Liver (tissue), 9 donors: ENCODE measurements around the gene PHF24. TPM values are rescaled to one million over a fixed set of nuclear protein-coding genes. Genes with fewer than 3 reads are reported as not detected.

Source experiments
- DNase-seq: peaks from one replicate; pipeline ENCODE4 v3.0.0-alpha.2; 2017; ENCODE audit warnings: low spot score
- H3K27ac ChIP-seq, 2 donors: one replicate each; pipeline ENCODE4 v1.7.0; 2013; ENCODE audit warnings: inconsistent platforms in 2 of 2, low read length in 2 of 2, control low read depth in 1 of 2, low read depth in 1 of 2, mild to moderate bottlenecking in 1 of 2
- H3K27me3 ChIP-seq, 4 donors: one replicate each; pipeline versions ENCODE4 v1.6.1 to v1.7.0; 2013; ENCODE audit warnings: low read length in 3 of 4, inconsistent platforms in 1 of 4, mild to moderate bottlenecking in 1 of 4, moderate library complexity in 1 of 4; ENCODE audit not compliant: control insufficient read depth in 4 of 4, insufficient read depth in 4 of 4
- H3K36me3 ChIP-seq, 4 donors: one replicate each; pipeline versions ENCODE4 v1.6.1 to v1.7.0; 2013; ENCODE audit warnings: low read length in 3 of 4, mild to moderate bottlenecking in 3 of 4, low read depth in 1 of 4, moderate library complexity in 1 of 4; ENCODE audit not compliant: control insufficient read depth in 4 of 4, insufficient read depth in 3 of 4
- H3K4me1 ChIP-seq, 4 donors: one replicate each; pipeline versions ENCODE4 v1.6.1 to v1.7.0; 2013; ENCODE audit warnings: low read length in 3 of 4, mild to moderate bottlenecking in 3 of 4, moderate library complexity in 1 of 4; ENCODE audit not compliant: control insufficient read depth in 4 of 4, insufficient read depth in 4 of 4
- H3K4me3 ChIP-seq, 3 donors: one replicate each; pipeline versions ENCODE4 v1.6.1 to v1.7.0; 2013; ENCODE audit warnings: low read length in 3 of 3, control low read depth in 1 of 3, low read depth in 1 of 3, mild to moderate bottlenecking in 1 of 3
- H3K9ac ChIP-seq, 2 donors: one replicate each; pipeline ENCODE4 v1.7.0; 2013; ENCODE audit warnings: low read length in 2 of 2, mild to moderate bottlenecking in 2 of 2, moderate library complexity in 2 of 2, control low read depth in 1 of 2, low read depth in 1 of 2
- H3K9me3 ChIP-seq, 4 donors: one replicate each; pipeline versions ENCODE4 v1.6.1 to v1.7.0; 2013; ENCODE audit warnings: low read length in 3 of 4; ENCODE audit not compliant: control insufficient read depth in 4 of 4
- CTCF ChIP-seq: fragments of 150-350 bp; IDR thresholded peaks from 2 replicates; pipeline ENCODE4 v1.5.1; 2017; ENCODE audit warnings: improper control_type of control experiment, low read depth, low read length; ENCODE audit not compliant: missing input control
- EGR1 ChIP-seq, 2 donors: IDR thresholded peaks; 2 replicates each; pipeline ENCODE4 v1.6.1; 2016 to 2018; ENCODE audit warnings: antibody characterized with exemption in 2 of 2, low read depth in 2 of 2
- MAX ChIP-seq: IDR thresholded peaks from 2 replicates; pipeline ENCODE4 v1.6.1; 2016; ENCODE audit warnings: antibody characterized with exemption
- RAD21 ChIP-seq, 2 donors: IDR thresholded peaks; 2 replicates each; pipeline ENCODE4 v1.6.1; 2016; ENCODE audit warnings: antibody characterized with exemption in 2 of 2, mild to moderate bottlenecking in 2 of 2
- REST ChIP-seq: IDR thresholded peaks from 2 replicates; pipeline ENCODE4 v1.6.1; 2016; ENCODE audit warnings: antibody characterized with exemption, mild to moderate bottlenecking
- RXRA ChIP-seq, 2 donors: IDR thresholded peaks; 2 replicates each; pipeline ENCODE4 v1.6.1; 2017 to 2018; ENCODE audit warnings: antibody characterized with exemption in 2 of 2, mild to moderate bottlenecking in 1 of 2
- SP1 ChIP-seq: IDR thresholded peaks from 2 replicates; pipeline ENCODE4 v1.6.1; 2018; ENCODE audit warnings: antibody characterized with exemption, mild to moderate bottlenecking
- WGBS: extraction: QIAGEN DNeasy Blood & Tissue Kit; methylation state at CpG from one replicate; pipeline ENCODE4 v1.1.7; 2013; 5-methylcytosine and 5-hydroxymethylcytosine counted together
- polyA plus RNA-seq, 2 donors: library from polyadenylated mRNA; stranded (reverse) in 1 of 2; unstranded in 1 of 2; fragments of 200-250 nt in 1 of 2; fragments of >200 nt in 1 of 2; fragmentation: Nextera tagmentation in 1 of 2; extraction: Ambion mirVana in 1 of 2; gene quantifications; one replicate each; pipeline versions ENCODE4 v1.2.1 to v1.2.3, GENCODE V29; 2013 to 2015
- total RNA-seq, 2 donors: library from RNA; depleted of rRNA; stranded (reverse); fragments of >200 nt; gene quantifications; one replicate each; pipeline ENCODE4 v1.2.3, GENCODE V29; 2014
- donor health status: healthy.
- donor health status: healthy.
- donor health status: healthy.
- donor health status: healthy.
- donor health status: healthy.

Gene PHF24
- total and polyA plus RNA-seq, 4 donors: 0.01 to 0.17 (median 0.04) TPM

- H3K36me3 ChIP-seq: no peaks in the 10 kb centered on the region
- H3K9ac ChIP-seq: no peak overlapping the region
- H3K4me1 ChIP-seq: peaks cover 0 to 6% (median 3%) of the 10 kb centered on the region in 4 donors
- H3K27ac ChIP-seq: no peak overlapping the region
- H3K4me3 ChIP-seq: no peak overlapping the region
- WGBS: 15% methylated on average over 1 of the region's 1 CpG
- DNase-seq: no peak
- no peak for TF ChIP-seq EGR1 (IDR thresholded peaks at IDR 0.05; ENCODE audit: low read depth in 2 of 2)
- TF ChIP-seq CTCF: no peak
- peak; percentile 97 for TF ChIP-seq REST
- TF ChIP-seq RXRA (IDR thresholded peaks at IDR 0.05): no peak
- no peaks in the 10 kb centered on the region for H3K27me3 ChIP-seq
- H3K9me3 ChIP-seq: no peaks in the 10 kb centered on the region
Observed at GRCh38 chr9:34984049-34984448, 26.0 kb downstream of the PHF24 start.

- Histone ChIP-seq H3K9ac (no peak overlapping the region), H3K27ac (no peak overlapping the region), H3K27me3 (no peaks in the 10 kb centered on the region), H3K4me1 (peaks cover under 1 to 12% (median 5%) of the 10 kb centered on the region in 4 donors), H3K9me3 (no peaks in the 10 kb centered on the region), H3K36me3 (no peaks in the 10 kb centered on the region), H3K4me3 (no peak overlapping the region)
- TF ChIP-seq SP1 (no peak), REST (peak; percentile 29), MAX (no peak), RAD21 (IDR thresholded peaks at IDR 0.05) (peak; percentile 70 to 82), CTCF (peak; percentile 76)
- WGBS: 18% methylated on average over 7 of the region's 7 CpGs
- peak; percentile 73 for DNase-seq
Observed at GRCh38 chr9:34985311-34985899, 27.3 kb downstream of the PHF24 start.
